Peyer's patch (tissue), 4 donors: ENCODE results near the gene AGAP1. TPM values are rescaled to one million over a fixed set of nuclear protein-coding genes. Genes with fewer than 3 reads are reported as not detected.

ENCODE experiments used
- DNase-seq, 3 donors: peaks; one replicate each; pipeline ENCODE4 v3.0.0-alpha.2; 2017 to 2019
- H3K27ac ChIP-seq, 4 donors: fragments of 200-600 bp; sonication (generic); one replicate each; pipeline ENCODE4 v1.5.1; 2016 to 2019
- H3K27me3 ChIP-seq, 2 donors: fragments of 200-600 bp; sonication (generic); one replicate each; pipeline ENCODE4 v1.5.1; 2019
- H3K36me3 ChIP-seq, 3 donors: fragments of 200-600 bp; sonication (generic); one replicate each; pipeline ENCODE4 v1.5.1; 2016 to 2019
- H3K4me1 ChIP-seq, 4 donors: fragments of 200-600 bp; sonication (generic); one replicate each; pipeline ENCODE4 v1.5.1; 2016 to 2019
- H3K4me3 ChIP-seq, 4 donors: fragments of 200-600 bp; sonication (generic); 1 replicate in 3 of 4; 2 replicates in 1 of 4; pipeline ENCODE4 v1.5.1; 2016 to 2019; ENCODE audit warnings: mild to moderate bottlenecking in 1 of 4
- H3K9me3 ChIP-seq, 4 donors: fragments of 200-600 bp; sonication (generic); one replicate each; pipeline ENCODE4 v1.5.1; 2016 to 2019; ENCODE audit warnings: mild to moderate bottlenecking in 1 of 4
- POLR2A ChIP-seq, 2 donors: fragments of 450-650 bp; IDR thresholded peaks; one replicate each; pipeline ENCODE4 v1.5.1; 2017; ENCODE audit warnings: antibody characterized with exemption in 2 of 2, mild to moderate bottlenecking in 2 of 2, moderate library complexity in 2 of 2
- total RNA-seq, 4 donors: library from RNA; depleted of rRNA; stranded (reverse); fragments of >200 nt; gene quantifications; one replicate each; pipeline ENCODE4 v1.1.0, GENCODE V29; 2016
- TF ChIP-seq, protein P1 (sequence below), 6 experiments: fragments of 450-650 bp in 4 of 6; fragments of 200-600 bp in 2 of 6; sonication (generic) in 1 of 6; IDR thresholded peaks; one replicate each; pipeline ENCODE4 v1.5.1; 2017 to 2019; ENCODE audit warnings: antibody characterized with exemption in 6 of 6, mild to moderate bottlenecking in 3 of 6, moderate library complexity in 1 of 6

AGAP1 gene
- total RNA-seq, 4 donors from 2014 or later, result 55.7 to 79.1 (median 66.9) TPM

DNA sequence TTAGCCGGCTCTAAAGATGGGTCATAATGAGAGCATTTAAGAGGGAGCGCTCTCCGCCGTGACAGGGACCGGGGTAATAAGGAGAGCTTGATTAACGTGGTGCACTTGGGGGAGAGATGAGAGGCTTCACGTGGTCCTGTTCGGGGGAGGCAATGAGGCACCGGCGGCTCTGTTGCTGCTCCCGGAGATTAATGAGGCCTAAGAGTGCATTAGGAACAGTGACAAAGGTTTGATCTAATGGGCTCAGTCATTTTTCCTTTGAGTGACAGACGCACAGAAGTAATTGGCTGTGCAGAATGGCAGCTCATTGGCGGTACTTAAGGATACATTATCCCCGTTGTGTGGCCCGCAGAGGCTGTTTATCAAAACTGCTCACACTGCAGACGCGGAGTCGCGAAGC lies 423.7 kb downstream of the AGAP1 start:
- no peak overlapping the region for H3K27ac ChIP-seq
- no peak overlapping the region for H3K4me3 ChIP-seq
- H3K36me3 ChIP-seq, result peaks cover 0 to 22% (median 0%) of the 10 kb centered on the region in 3 donors
- DNase-seq, result no peak
- no peaks in the 10 kb centered on the region for H3K4me1 ChIP-seq
- no peak for TF ChIP-seq POLR2A (IDR thresholded peaks at IDR 0.05)
- TF ChIP-seq, protein P1, sequence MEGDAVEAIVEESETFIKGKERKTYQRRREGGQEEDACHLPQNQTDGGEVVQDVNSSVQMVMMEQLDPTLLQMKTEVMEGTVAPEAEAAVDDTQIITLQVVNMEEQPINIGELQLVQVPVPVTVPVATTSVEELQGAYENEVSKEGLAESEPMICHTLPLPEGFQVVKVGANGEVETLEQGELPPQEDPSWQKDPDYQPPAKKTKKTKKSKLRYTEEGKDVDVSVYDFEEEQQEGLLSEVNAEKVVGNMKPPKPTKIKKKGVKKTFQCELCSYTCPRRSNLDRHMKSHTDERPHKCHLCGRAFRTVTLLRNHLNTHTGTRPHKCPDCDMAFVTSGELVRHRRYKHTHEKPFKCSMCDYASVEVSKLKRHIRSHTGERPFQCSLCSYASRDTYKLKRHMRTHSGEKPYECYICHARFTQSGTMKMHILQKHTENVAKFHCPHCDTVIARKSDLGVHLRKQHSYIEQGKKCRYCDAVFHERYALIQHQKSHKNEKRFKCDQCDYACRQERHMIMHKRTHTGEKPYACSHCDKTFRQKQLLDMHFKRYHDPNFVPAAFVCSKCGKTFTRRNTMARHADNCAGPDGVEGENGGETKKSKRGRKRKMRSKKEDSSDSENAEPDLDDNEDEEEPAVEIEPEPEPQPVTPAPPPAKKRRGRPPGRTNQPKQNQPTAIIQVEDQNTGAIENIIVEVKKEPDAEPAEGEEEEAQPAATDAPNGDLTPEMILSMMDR (IDR thresholded peaks at IDR 0.05), result no peak
- no peaks in the 10 kb centered on the region for H3K27me3 ChIP-seq
- peaks cover 0 to 4% (median 0%) of the 10 kb centered on the region in 4 donors for H3K9me3 ChIP-seq

DNA sequence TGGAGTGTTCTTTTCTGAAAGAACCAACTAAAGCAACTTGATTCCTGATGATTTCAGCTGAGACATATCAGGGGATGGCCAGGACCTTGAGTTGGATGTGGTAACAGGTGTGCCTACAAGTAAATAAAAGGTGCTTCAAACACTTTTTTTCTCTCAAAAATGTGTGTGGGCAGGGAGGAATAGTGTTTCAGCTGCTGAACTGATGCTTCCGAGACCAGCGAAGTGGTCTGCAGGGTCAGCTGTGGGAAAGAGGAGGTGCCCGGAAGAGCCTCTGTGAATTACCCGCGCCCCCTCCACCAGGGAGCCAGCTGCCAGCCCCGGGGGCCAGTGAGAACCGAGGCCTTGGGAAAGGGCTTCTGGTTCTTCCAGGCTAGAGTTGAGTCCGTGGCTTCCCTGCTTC lies 425.0 kb downstream of the AGAP1 start:
- H3K4me1 ChIP-seq, result no peaks in the 10 kb centered on the region
- H3K27me3 ChIP-seq, result no peaks in the 10 kb centered on the region
- TF ChIP-seq POLR2A (IDR thresholded peaks at IDR 0.05), result no peak
- TF ChIP-seq, protein P1 (IDR thresholded peaks at IDR 0.05), result no peak
- H3K36me3 ChIP-seq, result peaks cover 0 to 26% (median 0%) of the 10 kb centered on the region in 3 donors
- H3K9me3 ChIP-seq, result peaks cover 0 to 4% (median 0%) of the 10 kb centered on the region in 4 donors
- DNase-seq, result no peak
- H3K27ac ChIP-seq, result no peak overlapping the region
- no peak overlapping the region for H3K4me3 ChIP-seq

DNA sequence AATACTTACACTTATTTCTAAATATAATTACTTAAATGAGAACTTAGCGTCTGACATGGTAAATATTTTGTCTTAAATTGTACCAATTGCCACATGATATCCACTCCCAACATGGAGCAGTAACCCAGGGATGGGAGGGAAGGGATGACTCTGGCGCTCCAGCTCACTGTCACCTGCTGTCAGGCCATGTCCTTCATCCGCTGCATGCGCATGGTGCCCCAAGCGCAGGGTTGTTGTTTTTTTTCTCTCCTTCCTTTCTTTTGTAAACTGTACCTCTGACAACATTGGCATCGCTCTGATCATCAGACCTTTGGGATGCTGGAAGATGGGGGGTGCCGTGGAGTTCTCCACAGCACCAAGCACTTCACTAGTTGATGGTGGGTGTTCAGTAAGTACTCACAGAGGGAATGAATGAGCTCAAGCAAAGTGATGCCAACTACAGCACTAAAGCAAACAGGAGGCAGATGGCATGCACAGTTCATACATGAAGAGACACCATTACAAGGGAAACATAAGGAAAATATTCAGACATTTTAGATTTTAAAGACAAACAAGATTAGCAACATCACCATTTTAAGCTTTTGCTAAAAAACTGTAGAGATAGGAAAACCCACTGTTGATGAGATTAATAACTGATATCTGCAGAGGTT lies 426.5 kb downstream of the AGAP1 start:
- DNase-seq, result no peak
- Histone ChIP-seq H3K4me3 (no peak overlapping the region), H3K4me1 (no peaks in the 10 kb centered on the region), H3K27me3 (no peaks in the 10 kb centered on the region), H3K9me3 (peaks cover 0 to 4% (median 0%) of the 10 kb centered on the region in 4 donors), H3K27ac (no peak overlapping the region), H3K36me3 (peaks cover 0 to 16% (median 0%) of the 10 kb centered on the region in 3 donors)
- TF ChIP-seq, protein P1 (IDR thresholded peaks at IDR 0.05), result no peak
- no peak for TF ChIP-seq POLR2A (IDR thresholded peaks at IDR 0.05)

DNA sequence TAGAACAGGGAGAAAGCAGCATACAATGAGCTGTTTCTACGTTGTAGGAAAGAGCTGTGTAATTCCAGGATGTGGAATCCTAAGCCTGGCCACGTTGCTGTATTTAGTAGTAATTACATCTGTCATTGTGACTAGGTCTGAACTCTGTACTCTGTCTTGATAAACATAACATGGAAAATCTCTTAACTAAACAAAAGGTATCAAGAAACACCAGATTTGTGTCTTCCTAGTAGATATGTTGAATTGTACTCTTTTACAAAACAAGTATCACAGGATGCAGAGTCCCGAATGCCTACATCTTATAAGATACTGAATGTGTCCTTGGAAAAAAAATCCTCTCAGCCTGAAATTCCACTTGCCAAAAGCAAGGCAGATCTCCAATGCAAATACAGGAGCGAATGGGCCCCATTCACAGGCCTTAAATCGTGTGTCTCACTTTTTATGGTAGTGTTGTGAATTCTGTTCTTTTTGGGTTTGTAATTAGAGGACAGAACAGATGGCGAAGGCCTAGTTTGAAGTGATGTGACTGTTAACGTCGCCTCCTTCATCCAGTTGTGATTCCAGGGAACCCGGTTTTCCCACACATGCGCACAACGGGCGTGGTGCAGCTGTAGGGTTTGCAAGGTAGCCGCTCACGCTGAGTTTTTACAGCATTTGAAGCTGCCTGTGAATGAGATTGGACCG lies 427.8 kb downstream of the AGAP1 start:
- DNase-seq, result no peak
- no peak overlapping the region for H3K4me3 ChIP-seq
- peaks cover 0 to 3% (median 0%) of the 10 kb centered on the region in 4 donors for H3K9me3 ChIP-seq
- no peak overlapping the region for H3K27ac ChIP-seq
- H3K27me3 ChIP-seq, result no peaks in the 10 kb centered on the region
- no peaks in the 10 kb centered on the region for H3K4me1 ChIP-seq
- TF ChIP-seq, protein P1 (IDR thresholded peaks at IDR 0.05), result no peak
- H3K36me3 ChIP-seq, result peaks cover 0 to 8% (median 0%) of the 10 kb centered on the region in 3 donors

DNA sequence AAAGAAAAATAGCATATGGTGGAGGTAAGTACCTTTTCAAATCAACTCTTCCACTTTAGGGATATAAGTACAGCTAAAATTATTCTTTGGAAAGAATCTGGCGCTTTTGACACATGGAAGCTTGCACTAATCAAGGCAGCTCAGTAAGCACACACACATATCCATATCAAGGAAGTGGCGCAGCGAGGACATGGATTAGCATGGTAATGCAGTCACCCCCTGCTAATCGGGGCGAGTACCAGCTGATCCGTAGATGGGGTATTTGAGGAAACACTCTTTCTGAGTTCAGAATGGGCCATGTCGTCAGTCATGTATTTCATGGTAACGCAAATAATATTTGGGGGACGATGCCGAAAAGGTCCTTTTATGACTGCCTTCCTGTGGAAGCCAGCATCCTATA lies 429.0 kb downstream of the AGAP1 start:
- no peaks in the 10 kb centered on the region for H3K4me1 ChIP-seq
- H3K4me3 ChIP-seq, result no peak overlapping the region
- H3K9me3 ChIP-seq, result no peaks in the 10 kb centered on the region
- no peak for DNase-seq
- TF ChIP-seq POLR2A (IDR thresholded peaks at IDR 0.05), result no peak
- TF ChIP-seq, protein P1 (IDR thresholded peaks at IDR 0.05), result no peak
- H3K36me3 ChIP-seq, result peaks cover 0 to 8% (median 0%) of the 10 kb centered on the region in 3 donors
- no peak overlapping the region for H3K27ac ChIP-seq
- no peaks in the 10 kb centered on the region for H3K27me3 ChIP-seq
